Stimulated activated CD4-positive, alpha-beta T cell treated with anti-CD3 and anti-CD28 coated beads, Interleukin-1b, Interleukin-23, amount 100 ng/mL, for 4 hours (primary cell): ENCODE data around the gene CNOT2.
"Not testable (repeated sequence)": the region's sequence is repeated elsewhere in the genome, so short reads cannot be mapped to it uniquely, and the experiment has no call there.

Experiments
- DNase-seq, 2 donors: peaks; one replicate each; pipeline ENCODE4 v3.0.0-alpha.2; 2020; ENCODE audit warnings: low read depth in 2 of 2

Gene CNOT2

GRCh38 chr12:70365398-70365647 is 122.1 kb downstream of the CNOT2 start:
- no peak for DNase-seq

DNA sequence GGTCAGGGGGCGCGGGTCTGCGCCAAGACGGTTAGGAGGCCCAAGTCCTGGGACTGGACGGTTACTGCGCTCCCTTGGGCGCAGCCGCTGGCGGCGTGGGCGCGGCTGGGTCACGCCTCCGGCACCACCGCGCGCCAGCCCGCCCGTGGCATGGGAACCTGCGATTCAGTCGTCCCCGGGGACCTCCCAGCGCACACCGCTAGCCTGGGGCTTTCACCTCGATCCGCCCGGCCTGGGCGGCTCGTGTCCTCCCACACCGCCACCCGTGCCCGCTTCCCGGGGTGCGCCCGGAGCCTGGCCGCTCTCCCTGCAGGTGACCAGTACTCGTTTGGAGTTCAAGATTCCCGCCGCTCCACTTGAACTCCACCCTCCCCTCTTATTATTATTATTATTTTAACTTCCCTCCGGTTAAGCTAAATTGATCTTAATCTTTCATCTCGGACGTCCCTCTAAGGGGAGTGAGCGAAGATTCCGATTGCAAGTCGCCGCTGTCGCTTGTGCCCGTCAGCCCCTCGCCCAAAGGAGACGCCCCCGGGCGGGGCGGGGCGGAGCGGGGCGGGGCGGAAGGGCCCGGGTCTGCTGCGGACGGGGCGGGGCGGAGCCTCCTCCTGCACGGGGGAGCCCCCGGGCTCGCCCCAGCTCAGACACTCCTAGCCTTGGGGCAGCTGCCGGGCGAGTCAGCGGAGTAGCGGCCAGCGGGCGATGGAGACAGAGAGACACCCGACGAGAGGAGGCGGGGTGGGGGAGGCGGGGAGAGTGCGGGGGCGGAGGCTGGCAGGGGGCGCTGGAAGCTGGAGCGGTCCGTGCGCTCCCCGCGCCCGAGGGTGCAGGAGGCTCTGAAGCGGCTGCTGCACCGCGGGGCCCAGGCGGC is 122.7 kb downstream of the CNOT2 start, which contains the start of gene KCNMB4:
Gene KCNMB4 (plus strand): TSS at position 643 of the 871 bp plus-strand sequence. CDS start 445 bp downstream, outside the sequence.
- peak; percentile 62 to 74 for DNase-seq

DNA sequence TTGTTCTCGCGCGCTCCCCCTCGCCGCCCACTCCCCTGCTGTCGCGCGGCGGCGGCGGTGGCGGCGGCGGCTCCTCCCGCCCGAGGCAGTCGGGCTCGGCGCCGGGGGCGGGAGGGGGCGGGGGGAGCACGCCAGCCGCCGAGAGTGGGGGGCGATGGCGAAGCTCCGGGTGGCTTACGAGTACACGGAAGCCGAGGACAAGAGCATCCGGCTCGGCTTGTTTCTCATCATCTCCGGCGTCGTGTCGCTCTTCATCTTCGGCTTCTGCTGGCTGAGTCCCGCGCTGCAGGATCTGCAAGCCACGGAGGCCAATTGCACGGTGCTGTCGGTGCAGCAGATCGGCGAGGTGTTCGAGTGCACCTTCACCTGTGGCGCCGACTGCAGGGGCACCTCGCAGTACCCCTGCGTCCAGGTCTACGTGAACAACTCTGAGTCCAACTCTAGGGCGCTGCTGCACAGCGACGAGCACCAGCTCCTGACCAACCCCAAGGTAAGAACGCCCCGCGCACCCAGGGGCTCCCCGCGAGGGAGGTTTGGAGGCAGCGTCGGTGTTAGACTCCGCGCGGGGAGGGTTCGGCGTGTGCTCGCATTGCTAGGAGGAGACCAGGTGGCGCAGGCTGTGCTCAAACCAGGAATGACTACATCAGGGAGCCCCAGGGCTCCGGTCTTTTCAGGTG is 123.5 kb downstream of the CNOT2 start:
- DNase-seq = peak; percentile 34 to 48

DNA sequence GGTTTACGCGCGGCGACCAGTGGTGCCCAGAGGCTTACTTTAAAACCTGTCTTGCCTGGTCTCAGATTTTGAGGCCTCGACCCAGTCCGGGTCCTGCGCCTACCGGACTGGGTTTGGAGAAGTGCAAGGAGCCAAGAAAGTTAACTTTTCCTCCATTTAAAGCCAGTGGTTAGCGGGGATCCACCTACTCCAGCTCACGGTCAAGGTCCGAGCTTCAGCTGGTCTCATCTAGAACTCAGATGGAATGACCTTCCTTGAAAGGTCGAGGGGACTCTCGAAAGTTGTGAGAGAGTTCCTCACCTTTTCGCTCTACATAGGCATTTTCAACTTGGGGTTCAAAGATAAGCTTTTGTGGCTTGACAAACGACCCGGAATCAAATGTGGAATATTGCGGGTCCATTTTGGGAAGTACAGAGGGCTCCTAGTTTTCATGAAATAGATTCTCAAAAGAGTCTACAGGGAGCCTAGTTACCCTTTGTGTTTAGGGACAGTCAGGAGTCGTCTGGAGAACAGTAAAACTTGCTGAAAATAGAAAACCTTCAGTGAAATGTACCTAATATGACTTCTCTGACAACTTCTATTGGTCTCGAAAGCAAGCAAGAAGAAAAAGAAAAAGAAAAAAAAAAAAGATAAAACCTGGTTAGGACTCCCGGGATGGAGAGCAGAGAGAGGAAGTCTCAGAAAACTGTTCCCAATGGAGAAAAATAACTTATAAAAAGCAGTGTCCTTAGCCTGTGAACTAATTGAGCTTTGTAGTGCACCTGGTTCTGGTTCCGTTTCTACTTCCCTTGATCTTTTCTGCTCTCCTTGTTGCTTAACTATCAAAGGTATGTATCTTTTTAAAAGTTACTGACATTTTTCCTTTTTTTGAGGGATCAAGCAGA is 124.3 kb downstream of the CNOT2 start:
- DNase-seq = no peak

- no peak for DNase-seq
These were observed 129.6 kb downstream of the CNOT2 start for GRCh38 chr12:70372881-70373280.

DNA sequence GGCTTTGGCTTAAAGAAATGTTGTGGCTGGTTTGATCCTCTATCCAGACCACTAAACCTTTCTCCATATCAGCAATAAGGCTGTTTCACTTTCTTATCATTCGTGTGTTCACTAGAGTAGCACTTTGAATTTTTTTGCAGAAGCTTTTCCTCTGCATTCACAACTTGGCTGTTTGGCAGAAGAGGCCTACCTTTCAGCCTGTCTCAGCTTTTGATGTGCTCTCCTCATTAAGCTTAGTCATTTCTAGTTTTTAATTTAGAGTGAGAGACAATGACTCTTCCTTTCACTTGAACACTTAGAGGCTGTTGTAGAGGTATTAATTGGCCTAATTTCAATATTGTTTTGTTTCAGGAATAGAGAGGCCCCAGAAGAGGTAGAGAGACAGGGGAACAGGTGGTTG is 136.6 kb downstream of the CNOT2 start:
- DNase-seq = no peak

- no peak for DNase-seq
These were observed 140.3 kb downstream of the CNOT2 start for GRCh38 chr12:70383484-70383883.

DNA sequence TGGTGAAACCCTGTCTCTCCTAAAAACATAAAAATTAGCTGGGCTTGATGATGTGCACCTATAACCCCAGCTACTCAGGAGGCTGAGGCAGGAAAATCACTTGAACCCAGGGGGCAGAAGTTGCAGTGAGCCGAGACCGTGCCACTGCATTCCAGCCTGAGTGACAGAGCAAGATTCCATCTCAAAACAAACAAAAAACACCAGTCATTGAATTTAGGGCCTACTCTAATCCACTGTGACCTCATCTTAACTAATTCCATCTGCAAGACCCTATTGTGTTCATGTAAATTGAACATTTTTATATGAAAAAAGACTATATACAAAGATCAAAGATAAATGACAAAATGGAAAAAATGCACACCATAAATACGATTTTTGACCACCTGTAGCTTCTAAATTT is 140.7 kb downstream of the CNOT2 start:
- no peak for DNase-seq

DNA sequence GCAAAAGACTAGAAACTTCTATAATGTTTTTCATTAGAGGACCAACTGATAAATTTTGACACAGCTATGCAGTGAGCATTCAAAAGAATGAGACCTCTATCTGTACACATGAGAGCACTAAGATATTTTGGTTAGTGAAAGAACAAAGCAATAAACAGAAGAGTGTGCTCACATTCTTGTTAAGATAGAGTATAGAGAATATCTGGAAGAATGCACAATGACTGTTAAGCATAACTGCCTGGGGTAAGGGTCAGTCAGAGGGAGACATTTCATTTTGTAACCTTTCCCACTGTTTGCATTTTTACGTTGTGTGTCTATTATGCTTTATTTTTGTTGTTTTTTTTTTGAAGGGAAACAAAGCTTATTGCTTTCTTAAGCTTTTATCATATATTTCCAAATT is 143.5 kb downstream of the CNOT2 start:
- no peak for DNase-seq

- no peak for DNase-seq
These were observed 146.4 kb downstream of the CNOT2 start for GRCh38 chr12:70389678-70390077.

DNA sequence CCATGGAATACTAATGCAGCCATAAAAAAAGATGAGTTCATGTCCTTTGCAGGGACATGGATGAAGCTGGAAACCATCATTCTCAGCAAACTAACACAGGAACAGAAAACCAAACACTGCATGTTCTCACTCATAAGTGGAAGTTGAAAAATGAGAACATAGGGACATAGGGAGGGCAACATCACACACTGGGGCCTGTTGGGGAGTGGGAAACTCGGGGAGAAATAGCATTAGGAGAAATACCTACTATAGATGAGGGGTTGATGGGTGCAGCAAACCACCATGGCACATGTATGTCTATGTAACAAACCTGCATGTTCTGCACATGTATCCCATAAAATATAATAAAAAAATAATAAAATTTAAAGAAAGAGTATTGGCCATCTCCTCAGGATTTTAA is 149.4 kb downstream of the CNOT2 start:
- DNase-seq = not testable (repeated sequence)

DNA sequence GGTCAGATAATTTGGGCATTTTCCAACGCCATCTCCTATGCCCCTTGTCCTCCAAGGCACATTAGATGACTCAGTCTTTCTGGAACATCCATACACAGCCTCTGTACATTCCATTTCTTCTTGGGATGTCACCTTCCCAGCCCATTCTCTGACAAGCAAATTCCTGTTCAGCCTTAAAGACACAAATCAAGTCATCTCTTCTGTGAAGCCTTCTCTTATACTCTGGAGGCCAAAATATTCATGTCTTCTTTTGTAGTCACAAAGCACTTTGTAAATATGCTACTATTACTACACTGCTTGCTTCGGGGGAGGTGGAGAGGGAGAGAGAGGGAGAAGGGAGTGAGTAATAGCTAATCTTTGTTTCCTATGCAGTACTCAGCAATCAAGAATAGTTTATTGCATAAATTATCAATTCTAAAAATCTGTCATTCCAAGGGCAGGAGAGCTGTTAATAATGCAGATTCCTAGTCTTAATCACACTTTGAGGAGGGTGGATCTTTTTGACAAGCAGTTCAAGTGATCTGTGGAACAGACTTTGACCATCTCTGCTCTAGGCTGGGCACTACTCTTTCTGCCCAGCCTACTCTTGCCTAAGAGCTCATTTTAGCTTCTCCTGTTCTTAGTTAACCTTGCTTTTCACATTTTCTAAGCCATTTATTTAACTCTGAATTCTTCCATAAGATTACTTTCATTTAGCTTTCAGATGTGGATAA is 150.7 kb downstream of the CNOT2 start:
- DNase-seq = no peak

GRCh38 chr12:70398002-70398401 is 154.8 kb downstream of the CNOT2 start:
- no peak for DNase-seq

GRCh38 chr12:70398862-70399261 is 155.6 kb downstream of the CNOT2 start:
- DNase-seq = no peak

DNA sequence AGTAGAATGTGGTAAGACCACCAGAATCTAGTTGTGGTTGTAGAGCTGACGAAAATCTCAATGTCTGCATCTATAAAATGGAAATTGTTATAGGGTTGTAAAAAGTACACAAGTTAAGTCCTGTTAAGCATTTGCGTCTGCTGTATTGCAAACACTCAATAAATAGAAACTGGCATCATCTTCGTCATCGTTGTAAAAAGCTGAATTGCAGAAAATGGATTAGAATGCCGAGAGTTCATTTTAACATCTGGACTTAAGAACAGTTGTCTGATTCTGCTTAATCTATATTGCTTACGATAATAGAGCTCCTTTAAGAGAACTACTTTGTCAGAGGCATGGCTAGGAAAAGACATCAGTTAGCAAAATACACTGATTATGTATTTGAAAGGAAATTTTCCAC is 156.1 kb downstream of the CNOT2 start:
- DNase-seq = no peak

DNA sequence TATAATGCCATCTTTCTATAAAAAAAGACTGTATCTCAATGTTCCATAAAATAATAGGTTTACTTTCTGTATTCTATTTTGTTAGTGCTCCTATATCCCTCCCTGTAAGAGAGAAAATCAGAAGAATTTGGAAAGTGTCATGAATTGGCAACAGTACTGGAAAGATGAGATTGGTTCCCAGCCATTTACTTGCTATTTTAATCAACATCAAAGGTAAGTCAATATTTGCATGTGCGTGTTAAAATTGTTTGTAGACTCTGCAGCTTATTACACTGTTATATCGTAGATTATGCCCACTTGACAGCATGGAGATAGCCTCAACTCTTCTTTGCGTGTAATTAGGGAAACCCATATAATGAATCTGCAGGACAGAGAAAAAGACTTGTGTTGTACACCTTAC is 156.9 kb downstream of the CNOT2 start:
- no peak for DNase-seq

DNA sequence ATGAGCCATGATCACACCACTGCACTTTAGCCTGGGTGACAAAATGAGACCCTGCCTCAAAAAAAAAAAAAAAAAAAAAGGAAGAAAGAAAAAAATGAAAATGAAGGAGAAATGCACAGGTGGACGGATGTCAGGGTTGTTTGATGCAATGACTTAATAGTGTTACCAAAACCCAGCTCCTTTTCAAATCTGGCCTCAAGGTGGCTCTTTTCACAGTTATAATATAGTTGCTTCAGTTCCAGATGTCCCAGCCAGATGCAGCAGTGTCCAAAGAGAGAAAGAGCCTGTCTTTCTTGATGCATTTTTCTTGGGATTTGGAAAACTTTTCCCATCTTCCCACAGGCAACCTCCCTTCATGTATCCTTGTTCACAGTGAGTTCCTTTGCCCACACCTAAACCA is 159.4 kb downstream of the CNOT2 start:
- no peak for DNase-seq

- DNase-seq = no peak
These were observed 160.6 kb downstream of the CNOT2 start for GRCh38 chr12:70403826-70404225.
